Activated CD8-positive, alpha-beta memory T cell treated with anti-CD3 and anti-CD28 coated beads, Interleukin-2, amount 50 U/mL, for 1 hour (primary cell): ENCODE measurements around the gene LIG3.
"Not testable (repeated sequence)": the region's sequence is repeated elsewhere in the genome, so short reads cannot be mapped to it uniquely, and the experiment has no call there.

ENCODE experiments used
- DNase-seq: peaks from one replicate; pipeline ENCODE4 v3.0.0-alpha.2; 2020; ENCODE audit errors: extremely low read depth

LIG3 gene

GRCh38 chr17:34980353-34980680, at the start of gene LIG3:
LIG3 (plus strand) TSS chr17:34980512; CDS start chr17:34983006, 2,494 bp downstream.
- DNase-seq, result peak; percentile 78

GRCh38 chr17:34950780-34951179, 29.5 kb upstream of the LIG3 start:
- not testable (repeated sequence) for DNase-seq

GRCh38 chr17:34958438-34958837, 21.9 kb upstream of the LIG3 start:
- no peak for DNase-seq

- DNase-seq, result peak; percentile 80
Measured at GRCh38 chr17:34961093-34961911, 19.0 kb upstream of the LIG3 start, which contains the start of the genes CCT6B and ZNF830. CCT6B (minus strand) TSS chr17:34961460; CDS start chr17:34961393, 67 bp downstream. ZNF830 (plus strand) TSS chr17:34961540; CDS start chr17:34961567, 27 bp downstream.

GRCh38 chr17:34974179-34974578, 6.1 kb upstream of the LIG3 start:
- DNase-seq, result no peak

- no peak for DNase-seq
Measured at GRCh38 chr17:34974794-34975785, 5.2 kb upstream of the LIG3 start.

- no peak for DNase-seq
Measured at GRCh38 chr17:34979153-34979552, 1.2 kb upstream of the LIG3 start.

GRCh38 chr17:34979650-34980352, 511 bp upstream of the LIG3 start:
- DNase-seq, result no peak

GRCh38 chr17:34980681-34981537, 597 bp downstream of the LIG3 start:
- peak; percentile 19 for DNase-seq

- no peak for DNase-seq
Measured at GRCh38 chr17:34981538-34982241, 1.4 kb downstream of the LIG3 start.

- DNase-seq, result no peak
Measured at GRCh38 chr17:34987232-34987631, 6.9 kb downstream of the LIG3 start.

- no peak for DNase-seq
Measured at GRCh38 chr17:34988644-34989043, 8.3 kb downstream of the LIG3 start.

GRCh38 chr17:34989473-34989872, 9.2 kb downstream of the LIG3 start:
- no peak for DNase-seq

GRCh38 chr17:34990921-34991365, 10.6 kb downstream of the LIG3 start:
- no peak for DNase-seq

GRCh38 chr17:34991606-34992005, 11.3 kb downstream of the LIG3 start:
- DNase-seq, result no peak

- no peak for DNase-seq
Measured at GRCh38 chr17:34993031-34993430, 12.7 kb downstream of the LIG3 start.

GRCh38 chr17:34996422-34997285, 16.3 kb downstream of the LIG3 start:
- DNase-seq, result no peak

- no peak for DNase-seq
Measured at GRCh38 chr17:34997355-34997862, 17.1 kb downstream of the LIG3 start.

GRCh38 chr17:34998205-34998604, 17.9 kb downstream of the LIG3 start:
- DNase-seq, result peak; percentile 27
